NCI-H2081 treated with DMSO at 0.1 percent for 48 hours (cell line): ENCODE measurements around the gene APBA2.

Source experiments
- DNase-seq: peaks from one replicate; lab custom pipeline; 2025; lab: John Stamatoyannopoulos, UW

The APBA2 gene

GRCh38 chr15:29059871-29060640 lies 174.3 kb downstream of the APBA2 start:
- DNase-seq = no peak

GRCh38 chr15:29061746-29062145 lies 176.0 kb downstream of the APBA2 start:
- DNase-seq = no peak

GRCh38 chr15:29062179-29062591 lies 176.4 kb downstream of the APBA2 start:
- no peak for DNase-seq

- no peak for DNase-seq
Observed at GRCh38 chr15:29062626-29063025, 176.9 kb downstream of the APBA2 start.

- DNase-seq = no peak
Observed at GRCh38 chr15:29063646-29064045, 177.9 kb downstream of the APBA2 start.

GRCh38 chr15:29064290-29064689 lies 178.5 kb downstream of the APBA2 start:
- DNase-seq = no peak

GRCh38 chr15:29064731-29065130 lies 179.0 kb downstream of the APBA2 start:
- DNase-seq = no peak

GRCh38 chr15:29065571-29065970 lies 179.8 kb downstream of the APBA2 start:
- no peak for DNase-seq

GRCh38 chr15:29066310-29066709 lies 180.5 kb downstream of the APBA2 start:
- DNase-seq = no peak

GRCh38 chr15:29066838-29067237 lies 181.1 kb downstream of the APBA2 start:
- DNase-seq = no peak

- DNase-seq = no peak
Observed at GRCh38 chr15:29067949-29068348, 182.2 kb downstream of the APBA2 start.

GRCh38 chr15:29070471-29071231 lies 184.9 kb downstream of the APBA2 start:
- DNase-seq = no peak

GRCh38 chr15:29071232-29071881 lies 185.6 kb downstream of the APBA2 start:
- no peak for DNase-seq

GRCh38 chr15:29071882-29072273 lies 186.1 kb downstream of the APBA2 start:
- no peak for DNase-seq

- no peak for DNase-seq
Observed at GRCh38 chr15:29072444-29072843, 186.7 kb downstream of the APBA2 start.

- no peak for DNase-seq
Observed at GRCh38 chr15:29074045-29074444, 188.3 kb downstream of the APBA2 start.

GRCh38 chr15:29078541-29078940 lies 192.8 kb downstream of the APBA2 start:
- no peak for DNase-seq

GRCh38 chr15:29079479-29079878 lies 193.7 kb downstream of the APBA2 start:
- no peak for DNase-seq

- DNase-seq = no peak
Observed at GRCh38 chr15:29081781-29082180, 196.0 kb downstream of the APBA2 start.

GRCh38 chr15:29083161-29083560 lies 197.4 kb downstream of the APBA2 start:
- DNase-seq = no peak

- no peak for DNase-seq
Observed at GRCh38 chr15:29083858-29084257, 198.1 kb downstream of the APBA2 start.

- no peak for DNase-seq
Observed at GRCh38 chr15:29086001-29086400, 200.2 kb downstream of the APBA2 start.

- DNase-seq = no peak
Observed at GRCh38 chr15:29086891-29087290, 201.1 kb downstream of the APBA2 start.
